ENCODE data around the gene DCST2.

Gene DCST2

GRCh38 chr1:155069551-155070157 lies 36.1 kb upstream of the DCST2 start:
- 41 to 42% methylated on average over 7 of the region's 7 CpGs for WGBS, 2 experiments
- Histone ChIP-seq H3K27me3 (ENCODE audit: control insufficient read depth, insufficient read depth, low read length, poor library complexity, severe bottlenecking) (peaks cover 40% of the 10 kb centered on the region), H3K36me3 (ENCODE audit: control insufficient read depth, insufficient read depth, low read length) (no peaks in the 10 kb centered on the region), H3K4me3 (ENCODE audit: insufficient read depth, low read depth, low read length) (no peak overlapping the region), H3K9me3 (ENCODE audit: control insufficient read depth, low read length) (no peaks in the 10 kb centered on the region), H3K27ac (ENCODE audit: insufficient read depth, low read depth, low read length, poor library complexity, severe bottlenecking) (no peak overlapping the region), H3K4me1 (ENCODE audit: control insufficient read depth, insufficient read depth, low read length) (peaks cover 29% of the 10 kb centered on the region)

- WGBS, 2 experiments: 78 to 88% methylated on average over 3 of the region's 3 CpGs
- peaks cover 34% of the 10 kb centered on the region for H3K4me1 ChIP-seq (ENCODE audit: control insufficient read depth, insufficient read depth, low read length)
- no peaks in the 10 kb centered on the region for H3K36me3 ChIP-seq (ENCODE audit: control insufficient read depth, insufficient read depth, low read length)
- peaks cover 37% of the 10 kb centered on the region for H3K27me3 ChIP-seq (ENCODE audit: control insufficient read depth, insufficient read depth, low read length, poor library complexity, severe bottlenecking)
- no peak overlapping the region for H3K4me3 ChIP-seq (ENCODE audit: insufficient read depth, low read depth, low read length)
- no peaks in the 10 kb centered on the region for H3K9me3 ChIP-seq (ENCODE audit: control insufficient read depth, low read length)
- H3K27ac ChIP-seq (ENCODE audit: insufficient read depth, low read depth, low read length, poor library complexity, severe bottlenecking): no peak overlapping the region
Observed at GRCh38 chr1:155068599-155068998, 35.0 kb upstream of the DCST2 start.

DNA sequence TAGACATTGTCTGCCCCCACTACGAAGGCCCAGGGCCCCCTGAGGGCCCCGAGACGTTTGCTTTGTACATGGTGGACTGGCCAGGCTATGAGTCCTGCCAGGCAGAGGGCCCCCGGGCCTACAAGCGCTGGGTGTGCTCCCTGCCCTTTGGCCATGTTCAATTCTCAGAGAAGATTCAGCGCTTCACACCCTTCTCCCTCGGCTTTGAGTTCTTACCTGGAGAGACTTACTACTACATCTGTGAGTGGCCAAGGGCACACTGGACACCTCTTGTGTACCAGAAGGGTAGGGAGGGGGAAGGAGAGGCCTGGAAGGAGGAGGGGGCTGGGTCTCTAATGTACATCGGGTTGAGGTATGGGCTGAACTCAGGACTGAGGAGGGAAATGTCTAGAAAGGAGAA lies 33.2 kb upstream of the DCST2 start:
- no peak overlapping the region for H3K4me3 ChIP-seq (ENCODE audit: insufficient read depth, low read depth, low read length)
- H3K27ac ChIP-seq (ENCODE audit: insufficient read depth, low read depth, low read length, poor library complexity, severe bottlenecking): no peak overlapping the region
- H3K36me3 ChIP-seq (ENCODE audit: control insufficient read depth, insufficient read depth, low read length): no peaks in the 10 kb centered on the region
- 91 to 94% methylated on average over 8 of the region's 8 CpGs for WGBS, 2 experiments
- H3K9me3 ChIP-seq (ENCODE audit: control insufficient read depth, low read length): no peaks in the 10 kb centered on the region
- peaks cover 43% of the 10 kb centered on the region for H3K4me1 ChIP-seq (ENCODE audit: control insufficient read depth, insufficient read depth, low read length)
- H3K27me3 ChIP-seq (ENCODE audit: control insufficient read depth, insufficient read depth, low read length, poor library complexity, severe bottlenecking): peaks cover 35% of the 10 kb centered on the region

DNA sequence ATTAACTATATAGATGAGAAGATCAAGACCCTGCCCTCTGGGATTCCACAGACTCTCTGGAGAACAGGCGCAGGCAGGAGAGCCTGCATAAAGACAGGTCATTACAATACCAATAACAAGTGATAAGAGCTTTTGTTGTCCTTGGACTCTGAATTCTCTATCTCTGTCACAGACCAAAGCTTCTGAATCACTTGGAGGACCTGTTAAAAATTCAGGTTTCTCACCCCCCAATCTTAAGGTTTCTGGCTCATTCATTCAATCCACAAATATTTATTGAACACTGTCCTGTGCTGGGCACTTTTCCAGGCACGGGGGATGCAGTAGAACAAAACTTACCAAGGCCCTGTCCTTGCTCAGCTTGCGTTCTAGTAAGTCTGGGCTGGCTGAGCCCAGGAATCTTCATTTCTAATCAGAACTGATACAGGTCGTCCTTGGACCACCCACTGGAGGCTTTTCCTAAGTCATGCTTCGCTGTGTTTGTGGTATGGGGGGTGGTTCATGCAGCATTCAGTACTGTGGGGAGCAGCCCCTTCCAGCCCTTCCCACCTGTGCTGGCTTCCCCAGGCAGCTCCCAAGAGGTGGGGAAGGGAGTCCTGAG lies 31.4 kb upstream of the DCST2 start:
- Histone ChIP-seq H3K27ac (ENCODE audit: insufficient read depth, low read depth, low read length, poor library complexity, severe bottlenecking) (no peak overlapping the region), H3K4me1 (ENCODE audit: control insufficient read depth, insufficient read depth, low read length) (peaks cover 34% of the 10 kb centered on the region), H3K4me3 (ENCODE audit: insufficient read depth, low read depth, low read length) (no peak overlapping the region), H3K9me3 (ENCODE audit: control insufficient read depth, low read length) (no peaks in the 10 kb centered on the region), H3K36me3 (ENCODE audit: control insufficient read depth, insufficient read depth, low read length) (no peaks in the 10 kb centered on the region), H3K27me3 (ENCODE audit: control insufficient read depth, insufficient read depth, low read length, poor library complexity, severe bottlenecking) (peaks cover 20% of the 10 kb centered on the region)
- 65 to 67% methylated on average over 5 of the region's 5 CpGs for WGBS, 2 experiments

DNA sequence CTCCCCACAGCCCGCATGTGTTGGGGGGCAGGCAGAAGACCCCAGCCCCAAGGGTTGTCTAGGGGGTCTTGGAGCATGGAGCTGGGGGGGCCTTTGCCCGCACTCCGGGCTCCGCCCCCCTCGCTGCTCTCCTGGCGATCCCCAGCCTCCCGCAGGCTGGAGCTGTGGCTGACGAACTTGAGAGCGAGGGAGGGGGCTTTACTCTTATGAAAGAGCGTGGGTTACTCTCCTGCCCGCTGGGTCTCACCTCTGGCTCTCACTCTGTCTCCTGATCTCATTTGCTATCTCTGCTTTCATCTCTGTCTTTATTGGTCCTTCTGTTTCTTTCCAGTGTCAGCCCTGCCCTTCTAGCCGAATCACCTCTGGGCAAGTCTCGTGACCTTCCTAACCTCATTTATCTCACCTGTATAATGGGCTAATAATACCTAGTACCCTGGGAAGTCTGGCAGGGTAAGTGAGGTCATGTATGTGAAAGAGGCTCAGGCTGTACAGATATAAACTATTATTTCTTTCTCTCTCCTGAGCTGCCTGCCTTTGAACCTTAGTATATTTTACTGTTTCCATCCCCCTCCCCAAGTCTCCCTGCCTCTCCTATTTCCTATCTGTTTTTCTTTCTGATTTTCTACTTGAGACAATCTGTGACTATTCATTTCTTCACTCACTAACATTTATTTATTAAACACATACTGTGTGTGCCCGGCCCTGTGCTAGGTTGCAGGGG lies 30.7 kb upstream of the DCST2 start:
- H3K27ac ChIP-seq (ENCODE audit: insufficient read depth, low read depth, low read length, poor library complexity, severe bottlenecking): peak overlapping the region; percentile 96
- WGBS, 2 experiments: 3 to 5% methylated on average over 13 of the region's 14 CpGs

GRCh38 chr1:155063550-155064110 lies 30.0 kb upstream of the DCST2 start, which contains the start of gene EFNA4:
TSS of gene EFNA4 (plus strand) at chr1:155063740. CDS start at chr1:155063824, 84 bp downstream.
- WGBS, 2 experiments: 1% methylated on average over 57 of the region's 57 CpGs
- H3K9me3 ChIP-seq (ENCODE audit: control insufficient read depth, low read length): no peaks in the 10 kb centered on the region

More for the DNA sequence above, 30.7 kb upstream of the DCST2 start:
- Histone ChIP-seq H3K4me1 (ENCODE audit: control insufficient read depth, insufficient read depth, low read length) (peaks cover 28% of the 10 kb centered on the region), H3K9me3 (ENCODE audit: control insufficient read depth, low read length) (no peaks in the 10 kb centered on the region), H3K36me3 (ENCODE audit: control insufficient read depth, insufficient read depth, low read length) (no peaks in the 10 kb centered on the region), H3K27me3 (ENCODE audit: control insufficient read depth, insufficient read depth, low read length, poor library complexity, severe bottlenecking) (peaks cover 19% of the 10 kb centered on the region), H3K4me3 (ENCODE audit: insufficient read depth, low read depth, low read length) (peak overlapping the region; percentile 95)

DNA sequence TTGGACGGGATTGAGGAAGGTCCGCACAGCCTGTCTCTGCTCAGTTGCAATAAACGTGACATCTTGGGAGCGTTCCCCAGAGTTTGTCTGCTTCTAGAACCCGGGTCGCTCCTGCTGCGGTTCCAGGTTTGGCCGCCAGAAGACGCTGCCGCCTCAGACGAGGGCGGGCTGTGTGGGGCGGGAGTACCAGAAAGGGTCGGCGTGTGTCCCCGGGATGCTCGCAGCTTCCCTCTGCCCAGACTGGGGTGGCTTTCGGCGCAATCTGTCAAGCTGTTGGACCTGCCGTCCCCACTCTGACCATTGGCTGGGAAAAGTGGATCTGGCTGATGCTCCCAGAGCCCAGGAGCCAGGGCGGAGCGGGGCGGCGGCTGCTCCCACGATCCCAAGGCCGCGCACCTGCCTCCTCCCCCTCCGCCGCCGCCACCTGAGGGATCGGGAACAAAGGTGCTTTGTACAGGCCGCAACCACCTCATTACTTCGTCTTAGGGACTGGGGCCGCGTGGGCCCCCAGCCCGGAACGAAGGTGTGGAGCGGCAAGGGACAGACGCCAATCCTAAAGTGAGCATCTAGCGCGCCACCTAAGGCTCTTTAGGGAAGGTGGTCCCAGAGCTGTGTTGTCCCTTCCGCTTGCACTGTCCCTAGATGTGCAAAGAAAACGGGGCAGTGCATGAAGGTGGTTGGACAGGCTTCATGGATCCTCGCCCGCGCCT lies 29.3 kb upstream of the DCST2 start:
- Histone ChIP-seq H3K27ac (ENCODE audit: insufficient read depth, low read depth, low read length, poor library complexity, severe bottlenecking) (no peak overlapping the region), H3K27me3 (ENCODE audit: control insufficient read depth, insufficient read depth, low read length, poor library complexity, severe bottlenecking) (peaks cover 19% of the 10 kb centered on the region), H3K4me1 (ENCODE audit: control insufficient read depth, insufficient read depth, low read length) (peaks cover 28% of the 10 kb centered on the region), H3K4me3 (ENCODE audit: insufficient read depth, low read depth, low read length) (peak overlapping the region; percentile 95), H3K9me3 (ENCODE audit: control insufficient read depth, low read length) (no peaks in the 10 kb centered on the region), H3K36me3 (ENCODE audit: control insufficient read depth, insufficient read depth, low read length) (no peaks in the 10 kb centered on the region)
- WGBS, 2 experiments: 1% methylated on average over 46 of the region's 46 CpGs

More at GRCh38 chr1:155063550-155064110, 30.0 kb upstream of the DCST2 start, which contains the start of gene EFNA4:
- Histone ChIP-seq H3K4me3 (ENCODE audit: insufficient read depth, low read depth, low read length) (peak within 1 kb of the TSS; percentile 95), H3K4me1 (ENCODE audit: control insufficient read depth, insufficient read depth, low read length) (peaks cover 28% of the 10 kb centered on the region), H3K27ac (ENCODE audit: insufficient read depth, low read depth, low read length, poor library complexity, severe bottlenecking) (peak within 1 kb of the TSS; percentile 96), H3K36me3 (ENCODE audit: control insufficient read depth, insufficient read depth, low read length) (no peaks in the 10 kb centered on the region), H3K27me3 (ENCODE audit: control insufficient read depth, insufficient read depth, low read length, poor library complexity, severe bottlenecking) (peaks cover 19% of the 10 kb centered on the region)

- H3K4me3 ChIP-seq (ENCODE audit: insufficient read depth, low read depth, low read length): peak overlapping the region; percentile 95
- no peaks in the 10 kb centered on the region for H3K9me3 ChIP-seq (ENCODE audit: control insufficient read depth, low read length)
- peaks cover 19% of the 10 kb centered on the region for H3K27me3 ChIP-seq (ENCODE audit: control insufficient read depth, insufficient read depth, low read length, poor library complexity, severe bottlenecking)
- no peak overlapping the region for H3K27ac ChIP-seq (ENCODE audit: insufficient read depth, low read depth, low read length, poor library complexity, severe bottlenecking)
- no peaks in the 10 kb centered on the region for H3K36me3 ChIP-seq (ENCODE audit: control insufficient read depth, insufficient read depth, low read length)
- H3K4me1 ChIP-seq (ENCODE audit: control insufficient read depth, insufficient read depth, low read length): peaks cover 28% of the 10 kb centered on the region
- WGBS, 2 experiments: 1 to 3% methylated on average over 29 of the region's 29 CpGs
Observed at GRCh38 chr1:155062151-155062686, 28.6 kb upstream of the DCST2 start.

- Histone ChIP-seq H3K27me3 (ENCODE audit: control insufficient read depth, insufficient read depth, low read length, poor library complexity, severe bottlenecking) (peaks cover 19% of the 10 kb centered on the region), H3K27ac (ENCODE audit: insufficient read depth, low read depth, low read length, poor library complexity, severe bottlenecking) (no peak overlapping the region), H3K36me3 (ENCODE audit: control insufficient read depth, insufficient read depth, low read length) (no peaks in the 10 kb centered on the region), H3K4me3 (ENCODE audit: insufficient read depth, low read depth, low read length) (no peak overlapping the region), H3K9me3 (ENCODE audit: control insufficient read depth, low read length) (no peaks in the 10 kb centered on the region), H3K4me1 (ENCODE audit: control insufficient read depth, insufficient read depth, low read length) (peaks cover 28% of the 10 kb centered on the region)
- 31 to 32% methylated on average over 21 of the region's 21 CpGs for WGBS, 2 experiments
Observed at GRCh38 chr1:155061381-155062150, 28.0 kb upstream of the DCST2 start.

Data from ectodermal cell (in vitro differentiated cells).